ENCODE data around the gene TGM2.

The TGM2 gene

DNA sequence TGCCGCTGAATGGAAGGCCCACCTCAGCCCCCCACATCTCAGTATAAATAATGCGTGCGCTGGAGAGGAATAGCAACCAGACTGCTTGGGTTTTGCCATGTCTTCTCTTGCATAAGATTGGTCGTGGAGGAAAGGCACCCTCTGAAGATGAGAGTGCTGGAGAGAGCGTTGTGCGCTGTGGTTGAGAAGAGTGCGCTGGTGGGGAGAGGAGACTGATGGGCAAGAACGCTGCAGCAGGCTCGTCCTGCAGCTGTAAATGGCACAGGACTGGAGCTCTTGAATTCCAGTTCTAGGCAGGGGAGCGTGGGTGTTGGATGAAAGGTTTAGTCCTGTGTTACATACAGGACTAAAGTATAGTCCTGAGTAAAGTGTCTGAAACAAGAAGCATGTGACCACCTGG lies 80.0 kb downstream of the TGM2 start:
- no peak for DNase-seq

DNA sequence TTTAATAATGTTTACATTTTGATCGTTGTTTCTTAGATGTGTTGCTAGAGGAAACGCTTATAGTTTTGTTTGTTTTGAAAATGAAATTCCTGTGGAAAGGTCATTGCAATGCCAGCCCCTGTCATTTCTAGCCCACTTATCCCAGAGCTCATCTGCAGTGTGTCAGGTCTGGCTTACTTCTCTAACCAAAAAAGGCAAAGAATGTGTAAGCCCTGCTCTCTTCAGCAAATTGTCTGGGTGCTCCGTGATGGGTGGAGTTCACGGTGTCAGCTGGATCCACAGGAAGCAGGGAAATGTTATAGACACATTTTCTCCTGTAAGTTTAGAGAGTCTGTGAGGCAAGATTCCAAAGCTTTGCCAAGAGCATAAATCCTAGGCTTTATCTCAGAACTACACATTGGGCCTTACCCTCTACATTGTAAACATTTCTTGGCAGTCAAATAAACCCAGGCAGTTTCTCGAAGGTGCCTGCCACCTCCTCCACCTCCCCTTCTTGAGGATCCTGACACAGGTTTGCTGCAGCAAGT lies 80.6 kb downstream of the TGM2 start:
- DNase-seq, result peak; percentile 77

DNA sequence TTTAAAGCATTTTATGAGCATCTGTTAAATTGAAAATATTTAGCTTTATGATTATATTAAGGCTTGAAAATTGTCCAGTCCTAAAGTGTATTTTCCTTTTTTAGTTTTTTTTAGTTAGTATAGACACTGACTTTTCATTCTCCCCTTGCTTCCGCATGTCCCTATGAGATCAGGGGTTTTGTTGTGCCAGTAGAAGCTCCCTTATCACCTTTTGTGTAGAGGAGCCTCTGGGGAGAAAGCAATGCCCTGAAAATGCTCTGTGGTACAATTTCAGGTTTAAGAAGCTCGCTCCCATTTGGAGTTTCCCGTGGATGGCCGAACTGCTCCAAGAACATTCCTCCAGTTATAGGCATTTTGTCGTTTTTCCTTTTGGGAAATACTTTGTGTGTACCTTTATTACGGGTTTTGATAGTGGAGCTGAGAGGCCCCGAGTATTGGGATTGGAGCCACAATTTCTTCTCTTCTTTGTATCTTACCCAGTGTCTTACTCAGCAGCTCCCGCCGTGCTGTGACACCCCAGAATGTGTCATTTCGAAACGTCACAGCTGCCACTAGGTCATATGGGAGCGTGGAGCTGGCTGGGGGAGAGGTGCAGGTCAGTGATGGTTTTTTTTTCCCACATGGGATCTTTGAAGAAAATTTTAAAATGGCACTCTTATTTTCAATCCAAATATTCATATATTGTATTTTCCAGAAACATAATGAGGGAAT lies 81.6 kb downstream of the TGM2 start:
- no peak for DNase-seq

DNA sequence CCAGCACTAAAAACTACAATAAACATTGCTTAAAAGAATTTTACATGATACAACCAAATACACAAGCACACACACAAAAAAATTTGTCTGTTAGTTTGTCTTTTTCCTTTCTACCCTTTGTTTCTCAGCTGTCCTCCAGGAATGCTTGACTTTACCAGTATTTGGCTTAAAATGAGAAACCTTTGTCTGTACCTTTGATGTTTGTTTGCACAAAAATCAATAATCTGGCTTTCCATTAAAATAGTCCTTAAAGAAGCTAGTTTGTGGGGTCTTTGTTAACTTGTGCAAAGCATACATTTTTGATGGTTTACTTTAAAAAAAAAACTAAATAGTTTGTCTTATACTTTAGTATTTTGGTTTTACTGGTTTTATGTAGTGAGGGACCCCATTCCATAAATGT lies 82.2 kb downstream of the TGM2 start:
- DNase-seq, result no peak

DNA sequence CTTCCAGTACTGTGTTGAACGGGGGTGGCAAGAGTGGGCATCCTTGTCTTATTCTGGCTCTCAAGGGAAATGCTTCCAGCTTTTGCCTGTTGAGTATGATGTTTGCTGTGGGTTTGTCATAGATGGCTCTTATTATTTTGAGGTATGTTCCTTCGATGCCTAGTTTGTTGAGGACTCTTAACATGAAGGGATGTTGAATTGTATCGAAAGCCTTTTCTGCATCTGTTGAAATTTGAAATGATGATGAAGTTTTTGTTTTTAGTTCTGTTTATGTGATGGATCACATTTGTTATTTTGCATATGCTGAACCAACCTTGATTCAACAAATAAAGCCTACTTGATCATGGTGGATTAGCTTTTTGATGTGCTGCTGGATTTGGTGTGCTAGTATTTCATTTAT lies 83.5 kb downstream of the TGM2 start:
- DNase-seq, result no peak

DNA sequence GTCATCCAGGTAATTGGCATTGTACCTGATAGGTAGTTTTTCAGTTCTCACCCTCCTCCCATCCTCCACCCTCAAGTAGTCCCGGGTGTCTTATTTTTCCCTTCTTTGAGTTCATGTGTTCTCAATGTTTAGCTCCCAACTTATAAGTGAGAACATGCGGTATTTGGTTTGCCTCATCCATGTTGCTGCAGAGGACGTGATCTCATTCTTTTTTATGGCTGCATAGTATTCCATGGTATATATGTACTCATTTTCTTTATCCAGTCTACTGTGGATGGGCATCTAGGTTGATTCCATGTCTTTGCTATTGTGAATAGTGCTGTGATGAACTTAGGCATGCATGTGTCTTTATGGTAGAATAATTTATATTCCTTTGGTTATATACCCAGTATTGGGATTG lies 85.7 kb downstream of the TGM2 start:
- DNase-seq, result no peak

DNA sequence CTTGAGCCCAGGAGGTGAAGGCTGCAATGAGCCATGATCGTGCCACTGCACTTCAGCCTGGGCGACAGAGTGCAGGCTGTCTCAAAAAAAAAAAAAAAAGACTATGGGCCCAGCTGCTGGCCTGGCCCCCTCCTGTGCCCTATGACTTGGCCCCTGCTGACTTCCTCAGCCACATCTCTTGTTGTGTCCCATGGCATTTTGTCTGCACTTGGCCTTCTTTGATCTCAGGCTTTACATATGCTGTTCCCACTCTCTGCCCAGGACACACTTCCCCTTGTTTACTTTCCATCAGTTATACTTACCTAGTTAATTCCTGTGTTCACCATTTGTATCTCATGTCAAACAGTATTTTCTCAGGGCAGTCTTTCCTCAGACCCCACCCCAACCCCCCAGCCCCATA lies 87.0 kb downstream of the TGM2 start:
- no peak for DNase-seq
